ENCODE results near the gene DEPP1. TPM values are rescaled to one million over a fixed set of nuclear protein-coding genes. Genes with fewer than 3 reads are reported as not detected.
A peak's percentile ranks its signal among the peaks of the same experiment; 100 is the strongest.

DEPP1 gene
- total and polyA plus RNA-seq, 7 experiments from 2014 or later: 0.24 to 4.0 (median 0.54) TPM; not detected in 1

- ChIA-PET POLR2A (no interaction called here), CTCF (no interaction called here)
- ATAC-seq (no peak), DNase-seq (no peak)
- Mint-ChIP-seq H3K27ac (no peak overlapping the region), H3K27me3 (peaks cover 4 to 28% (median 9%) of the 10 kb centered on the region in 5 donors), H3K4me3 (no peak overlapping the region), H3K36me3 (peaks cover 0 to 6% (median 0%) of the 10 kb centered on the region in 5 donors), H3K4me1 (peaks cover 7 to 16% (median 11%) of the 10 kb centered on the region in 7 donors), H3K9me3 (peaks cover 0 to 22% (median 0%) of the 10 kb centered on the region in 11 donors)
- Histone ChIP-seq H3K36me3 (ENCODE audit: control insufficient read depth in 2 of 3, insufficient read depth in 3 of 3, low read length in 3 of 3) (no peaks in the 10 kb centered on the region), H3K27me3 (ENCODE audit: control insufficient read depth in 2 of 2, insufficient read depth in 2 of 2, low read length in 2 of 2) (no peaks in the 10 kb centered on the region), H3K4me3 (ENCODE audit: low read length) (no peak overlapping the region), H3K9me3 (ENCODE audit: control insufficient read depth in 2 of 3, low read length in 3 of 3) (no peaks in the 10 kb centered on the region), H3K4me1 (ENCODE audit: control insufficient read depth in 2 of 2, insufficient read depth in 2 of 2, low read length in 2 of 2) (peaks cover 0 to 4% of the 10 kb centered on the region in 2 donors), H3K27ac (ENCODE audit: low read depth, low read length) (no peak overlapping the region)
- intact Hi-C loops (cut with micrococcal nuclease): no loop called here
These were observed 42.2 kb downstream of the DEPP1 start for GRCh38 chr10:44936314-44936975.

DNA sequence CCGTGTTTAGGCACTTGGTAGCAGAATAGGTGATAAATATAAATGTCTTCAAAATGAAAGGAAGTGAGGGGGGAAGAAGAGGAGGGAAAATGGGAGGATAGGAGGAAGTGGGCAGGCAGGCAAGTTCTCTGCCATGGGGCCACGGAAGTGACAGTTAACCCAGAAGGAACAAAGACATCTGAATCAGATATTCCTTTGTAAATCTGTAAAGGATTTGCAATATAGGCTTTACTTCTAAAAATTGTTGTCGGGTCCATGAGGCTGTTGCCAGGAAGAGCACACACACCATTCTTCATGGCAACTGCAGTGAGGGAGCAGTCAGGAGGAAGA is 42.7 kb downstream of the DEPP1 start:
- no peaks in the 10 kb centered on the region for H3K9me3 ChIP-seq (ENCODE audit: control insufficient read depth in 2 of 3, low read length in 3 of 3)
- H3K4me1 Mint-ChIP-seq: peaks cover 7 to 16% (median 11%) of the 10 kb centered on the region in 7 donors
- ChIA-PET CTCF (no interaction called here), POLR2A (no interaction called here)
- H3K27me3 ChIP-seq (ENCODE audit: control insufficient read depth in 2 of 2, insufficient read depth in 2 of 2, low read length in 2 of 2): no peaks in the 10 kb centered on the region
- peaks cover 2 to 24% (median 4%) of the 10 kb centered on the region in 5 donors for H3K27me3 Mint-ChIP-seq
- peaks cover 0 to 4% of the 10 kb centered on the region in 2 donors for H3K4me1 ChIP-seq (ENCODE audit: control insufficient read depth in 2 of 2, insufficient read depth in 2 of 2, low read length in 2 of 2)
- H3K27ac Mint-ChIP-seq: no peak overlapping the region
- H3K9me3 Mint-ChIP-seq: peaks cover 0 to 17% (median 0%) of the 10 kb centered on the region in 11 donors
- intact Hi-C loops (cut with micrococcal nuclease): no loop called here
- H3K36me3 Mint-ChIP-seq: peaks cover 0 to 6% (median 0%) of the 10 kb centered on the region in 5 donors
- DNase-seq: no peak
- H3K36me3 ChIP-seq (ENCODE audit: control insufficient read depth in 2 of 3, insufficient read depth in 3 of 3, low read length in 3 of 3): no peaks in the 10 kb centered on the region
- ATAC-seq: no peak
- H3K4me3 ChIP-seq (ENCODE audit: low read length): no peak overlapping the region
- no peak overlapping the region for H3K27ac ChIP-seq (ENCODE audit: low read depth, low read length)
- H3K4me3 Mint-ChIP-seq: peak overlapping the region in 4 of 10 donors; percentile 0 to 59 (median 28)

GRCh38 chr10:44935201-44935965 is 43.2 kb downstream of the DEPP1 start:
- intact Hi-C loops (cut with micrococcal nuclease): no loop called here
- ChIA-PET CTCF (interaction anchor here (1.2 to 3.3 kb wide), 2 partner anchors 10 to 41 kb away, joined by 3 to 24 read pairs; no protein-coding TSS in a partner anchor), POLR2A (no interaction called here)
- H3K27me3 ChIP-seq (ENCODE audit: control insufficient read depth in 2 of 2, insufficient read depth in 2 of 2, low read length in 2 of 2): no peaks in the 10 kb centered on the region
- no peak overlapping the region for H3K27ac Mint-ChIP-seq
- H3K36me3 ChIP-seq (ENCODE audit: control insufficient read depth in 2 of 3, insufficient read depth in 3 of 3, low read length in 3 of 3): no peaks in the 10 kb centered on the region
- H3K4me1 Mint-ChIP-seq: peaks cover 7 to 16% (median 11%) of the 10 kb centered on the region in 7 donors
- H3K27me3 Mint-ChIP-seq: peaks cover 2 to 22% (median 4%) of the 10 kb centered on the region in 5 donors
- ATAC-seq (no peak), DNase-seq (no peak)
- H3K9me3 ChIP-seq (ENCODE audit: control insufficient read depth in 2 of 3, low read length in 3 of 3): no peaks in the 10 kb centered on the region
- H3K4me3 ChIP-seq (ENCODE audit: low read length): no peak overlapping the region
- H3K4me3 Mint-ChIP-seq: peak overlapping the region in 3 of 10 donors; percentile 15 to 59 (median 42)
- H3K36me3 Mint-ChIP-seq: peaks cover 0 to 6% (median 0%) of the 10 kb centered on the region in 5 donors
- H3K27ac ChIP-seq (ENCODE audit: low read depth, low read length): no peak overlapping the region
- H3K9me3 Mint-ChIP-seq: peaks cover 0 to 13% (median 0%) of the 10 kb centered on the region in 11 donors
- peaks cover 0 to 4% of the 10 kb centered on the region in 2 donors for H3K4me1 ChIP-seq (ENCODE audit: control insufficient read depth in 2 of 2, insufficient read depth in 2 of 2, low read length in 2 of 2)

GRCh38 chr10:44934416-44935200 is 44.0 kb downstream of the DEPP1 start:
- no peaks in the 10 kb centered on the region for H3K27me3 ChIP-seq (ENCODE audit: control insufficient read depth in 2 of 2, insufficient read depth in 2 of 2, low read length in 2 of 2)
- Mint-ChIP-seq H3K36me3 (peaks cover 0 to 6% (median 0%) of the 10 kb centered on the region in 5 donors), H3K4me3 (no peak overlapping the region), H3K4me1 (peaks cover 7 to 16% (median 11%) of the 10 kb centered on the region in 7 donors), H3K27ac (peak overlapping the region in 1 of 9 donors; percentile 65), H3K9me3 (peaks cover 0 to 6% (median 0%) of the 10 kb centered on the region in 11 donors), H3K27me3 (peaks cover 0 to 15% (median 4%) of the 10 kb centered on the region in 5 donors)
- no peak for DNase-seq
- intact Hi-C loops (cut with micrococcal nuclease): no loop called here
- H3K9me3 ChIP-seq (ENCODE audit: control insufficient read depth in 2 of 3, low read length in 3 of 3): no peaks in the 10 kb centered on the region
- peaks cover 0 to 4% of the 10 kb centered on the region in 2 donors for H3K4me1 ChIP-seq (ENCODE audit: control insufficient read depth in 2 of 2, insufficient read depth in 2 of 2, low read length in 2 of 2)
- CTCF ChIA-PET: interaction anchor here (0.8 to 3.3 kb wide), 3 partner anchors 9 to 42 kb away, joined by 3 to 24 read pairs (median 3); no protein-coding TSS in a partner anchor
- no peak overlapping the region for H3K27ac ChIP-seq (ENCODE audit: low read depth, low read length)
- POLR2A ChIA-PET: no interaction called here
- no peak for ATAC-seq
- H3K36me3 ChIP-seq (ENCODE audit: control insufficient read depth in 2 of 3, insufficient read depth in 3 of 3, low read length in 3 of 3): no peaks in the 10 kb centered on the region
- no peak overlapping the region for H3K4me3 ChIP-seq (ENCODE audit: low read length)

DNA sequence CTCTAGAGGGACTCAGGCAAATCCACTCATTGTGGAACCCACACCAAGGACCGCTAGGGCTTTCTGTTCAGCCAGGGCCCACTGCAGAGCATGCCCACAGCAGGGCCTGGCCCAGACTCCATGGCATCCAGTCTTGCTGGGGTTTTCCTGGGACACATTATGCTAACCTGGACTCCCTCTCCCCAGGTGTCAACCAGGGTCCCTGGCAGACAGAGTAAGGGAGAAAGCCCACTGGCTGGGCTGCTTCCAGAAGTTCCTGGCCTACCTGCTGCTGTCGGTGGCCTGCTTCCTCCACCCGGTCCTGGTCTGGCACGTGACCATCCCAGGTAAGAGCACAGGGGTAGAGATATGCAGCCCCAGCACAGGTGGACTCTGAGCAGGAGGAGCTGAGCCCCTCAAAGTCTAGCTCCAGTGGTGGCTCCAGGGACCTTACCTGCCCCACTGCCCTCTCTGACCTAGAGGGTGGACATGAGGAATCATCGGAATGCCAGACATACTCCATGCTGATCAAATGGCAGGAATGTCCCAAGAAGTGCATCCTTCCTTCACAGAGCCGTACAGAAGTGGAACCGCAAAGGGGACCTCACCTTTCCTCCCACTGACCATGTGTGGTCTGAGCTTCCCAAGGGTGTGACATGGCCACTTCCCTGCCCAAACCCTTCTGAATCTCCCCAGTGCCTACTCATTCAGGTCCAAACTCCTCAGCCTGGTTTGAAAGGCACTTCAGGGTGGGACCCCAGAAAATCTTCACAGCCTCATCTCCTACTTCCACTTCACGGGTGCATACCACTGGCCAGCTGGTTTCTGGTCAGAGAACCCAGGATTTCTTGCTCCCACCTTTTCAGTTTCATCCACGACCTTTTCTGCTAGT is 44.9 kb downstream of the DEPP1 start:
- Mint-ChIP-seq H3K36me3 (peaks cover 0 to 4% (median 0%) of the 10 kb centered on the region in 5 donors), H3K4me3 (no peak overlapping the region), H3K9me3 (peaks cover 0 to 3% (median 0%) of the 10 kb centered on the region in 11 donors), H3K27ac (peak overlapping the region in 2 of 9 donors; percentile 65 to 84), H3K27me3 (peaks cover 0 to 9% (median 4%) of the 10 kb centered on the region in 5 donors), H3K4me1 (peaks cover 7 to 16% (median 11%) of the 10 kb centered on the region in 7 donors)
- Histone ChIP-seq H3K36me3 (ENCODE audit: control insufficient read depth in 2 of 3, insufficient read depth in 3 of 3, low read length in 3 of 3) (no peaks in the 10 kb centered on the region), H3K4me1 (ENCODE audit: control insufficient read depth in 2 of 2, insufficient read depth in 2 of 2, low read length in 2 of 2) (peaks cover 0 to 4% of the 10 kb centered on the region in 2 donors), H3K9me3 (ENCODE audit: control insufficient read depth in 2 of 3, low read length in 3 of 3) (no peaks in the 10 kb centered on the region), H3K4me3 (ENCODE audit: low read length) (no peak overlapping the region), H3K27ac (ENCODE audit: low read depth, low read length) (no peak overlapping the region), H3K27me3 (ENCODE audit: control insufficient read depth in 2 of 2, insufficient read depth in 2 of 2, low read length in 2 of 2) (no peaks in the 10 kb centered on the region)
- no peak for ATAC-seq
- CTCF ChIA-PET: interaction anchor here (0.8 to 3.3 kb wide), 6 partner anchors 8 to 75 kb away, joined by 3 to 24 read pairs (median 4); partner anchors contain the start of gene DEPP1
- intact Hi-C loops (cut with micrococcal nuclease): loop anchor here (2.0 kb wide), 2 partner anchors 25 to 67 kb away; partner anchors contain the start of genes RASSF4 (in 1 of the 2) and ZNF22 (in 1 of the 2)
- no peak for DNase-seq
- POLR2A ChIA-PET: no interaction called here
